HepG2 (cell line): ENCODE results near the gene CDH23. TPM values are rescaled to one million over a fixed set of nuclear protein-coding genes. Genes with fewer than 3 reads are reported as not detected.

ENCODE experiments used
- ATAC-seq: fragments of 200-7000 bp; cut with Tn5 transposase; 3 replicates; pipeline ENCODE4 v1.9.1; 2020; ENCODE audit warnings: mild to moderate bottlenecking, moderate library complexity
- BruUV-seq: library from RNA; stranded (reverse); fragments of 400-500 nt; replicated peaks from 2 replicates; lab custom pipeline; 2021; lab: Mats Ljungman, UMichigan
- CTCF ChIA-PET: fragments of 300-600 bp; formaldehyde crosslinking; extraction: SDS; loops from one replicate; lab custom pipeline; 2021; ENCODE audit warnings: low total read pairs, inconsistent platforms, low intra/inter-chr PET ratio; lab: Yijun Ruan, JAX
- POLR2A ChIA-PET: fragments of 350-600 bp; sonication (Branson Sonifier 250); formaldehyde crosslinking; loops from one replicate; lab custom pipeline; 2020; ENCODE audit warnings: antibody characterized with exemption, inconsistent platforms; lab: Yijun Ruan, JAX
- DNase-seq: peaks from one replicate; pipeline ENCODE4 v3.0.0-alpha.2; 2015; ENCODE audit warnings: low spot score
- FAIRE-seq: peaks from 3 replicates; lab custom pipeline; 2011; peaks lifted over from hg19 to GRCh38; lab: Jason Lieb, UNC
- H2AFZ ChIP-seq: one replicate; pipeline ENCODE4 v1.6.1; 2011; ENCODE audit warnings: low read length, inconsistent platforms
- H3K27ac ChIP-seq: fragments of 300-600 bp; 3 replicates; pipeline ENCODE4 v1.8.0; 2011; ENCODE audit warnings: mixed run types, mild to moderate bottlenecking, mixed read lengths, low read length, inconsistent platforms; ENCODE audit not compliant: insufficient read depth; ENCODE audit errors: extremely low read length
- H3K27me3 ChIP-seq, 2 experiments: fragments of 200-600 bp in 1 of 2; 2 replicates in 1 of 2; 3 replicates in 1 of 2; pipeline versions ENCODE4 v1.6.0 to v1.8.0; 2011; ENCODE audit warnings: low read length in 2 of 2, mild to moderate bottlenecking in 2 of 2, moderate library complexity in 2 of 2, inconsistent platforms in 1 of 2; ENCODE audit not compliant: insufficient read depth in 2 of 2, control insufficient read depth in 1 of 2
- H3K36me3 ChIP-seq, 2 experiments: fragments of 200-600 bp in 1 of 2; replicated peaks in 1 of 2; 2 replicates in 1 of 2; 3 replicates in 1 of 2; pipeline versions ENCODE4 v1.5.1 to v1.8.0; 2011; ENCODE audit warnings: low read length in 2 of 2, inconsistent platforms in 1 of 2; ENCODE audit not compliant: insufficient read depth in 2 of 2, control insufficient read depth in 1 of 2
- H3K4me1 ChIP-seq: 2 replicates; pipeline ENCODE4 v1.5.1; 2012; ENCODE audit warnings: low read length, inconsistent platforms; ENCODE audit not compliant: insufficient read depth
- H3K4me2 ChIP-seq: 2 replicates; pipeline ENCODE4 v1.6.0; 2011; ENCODE audit warnings: low read depth, low read length, inconsistent platforms
- H3K4me3 ChIP-seq, 3 experiments: fragments of 200-600 bp in 1 of 3; sonication (generic), shearing (Covaris generic) in 1 of 3; replicated peaks in 1 of 3; 2 replicates each; pipeline ENCODE4 v1.5.1; 2011 to 2016; ENCODE audit warnings: low read length in 3 of 3, inconsistent platforms in 2 of 3, low read depth in 2 of 3, mild to moderate bottlenecking in 2 of 3, control low read depth in 1 of 3, mixed read lengths in 1 of 3; ENCODE audit not compliant: insufficient read depth in 1 of 3
- H3K79me2 ChIP-seq: one replicate; pipeline ENCODE4 v1.6.1; 2011; ENCODE audit warnings: low read length, inconsistent platforms; ENCODE audit not compliant: insufficient read depth
- H3K9ac ChIP-seq: 2 replicates; pipeline ENCODE4 v1.6.0; 2011; ENCODE audit warnings: mild to moderate bottlenecking, low read depth, low read length, inconsistent platforms; ENCODE audit not compliant: insufficient read depth
- H3K9me3 ChIP-seq: 2 replicates; pipeline ENCODE4 v1.5.1; 2012; ENCODE audit warnings: mild to moderate bottlenecking, low read length
- H4K20me1 ChIP-seq: 2 replicates; pipeline ENCODE4 v1.6.0; 2011; ENCODE audit warnings: inconsistent platforms, mild to moderate bottlenecking, low read length, moderate library complexity; ENCODE audit not compliant: insufficient read depth
- HMG20A ChIP-seq: IDR thresholded peaks from 2 replicates; pipeline ENCODE4 v1.6.1; 2016; ENCODE audit warnings: borderline replicate concordance
- HNF4G ChIP-seq, 2 experiments: sonication (generic) in 1 of 2; formaldehyde crosslinking in 1 of 2; IDR thresholded peaks; 2 replicates each; pipeline versions ENCODE4 v1.4.0 to v1.6.1; 2011 to 2020; ENCODE audit warnings: borderline replicate concordance in 2 of 2, low read depth in 2 of 2, mild to moderate bottlenecking in 2 of 2, low read length in 1 of 2, missing genetic modification reagents in 1 of 2, moderate library complexity in 1 of 2
- ISL2 ChIP-seq: sonication (generic); formaldehyde crosslinking; IDR thresholded peaks from 2 replicates; pipeline ENCODE4 v1.5.0; 2020; ENCODE audit warnings: missing genetic modification reagents
- TOE1 ChIP-seq: sonication (generic); formaldehyde crosslinking; IDR thresholded peaks from 2 replicates; pipeline ENCODE4 v1.4.0; 2020; ENCODE audit warnings: mild to moderate bottlenecking, missing genetic modification reagents
- ZBTB43 ChIP-seq: sonication (generic); formaldehyde crosslinking; conservative IDR thresholded peaks from 2 replicates; pipeline ENCODE4 v1.4.0; 2020; ENCODE audit warnings: missing genetic modification reagents
- ZNF251 ChIP-seq: sonication (generic); formaldehyde crosslinking; IDR thresholded peaks from 2 replicates; pipeline ENCODE4 v1.9.0; 2021; ENCODE audit warnings: mild to moderate bottlenecking, missing genetic modification reagents
- ZNF30 ChIP-seq: sonication (generic); formaldehyde crosslinking; IDR thresholded peaks from 2 replicates; pipeline ENCODE4 v1.5.0; 2020; ENCODE audit warnings: mild to moderate bottlenecking, missing genetic modification reagents
- ZNF878 ChIP-seq: sonication (generic); formaldehyde crosslinking; IDR thresholded peaks from 2 replicates; pipeline ENCODE4 v1.8.1; 2023; ENCODE audit warnings: mild to moderate bottlenecking, missing genetic modification reagents, moderate library complexity
- WGBS: methylation state at CpG from one replicate; pipeline ENCODE4 v1.1.6; 2017; ENCODE audit warnings: low lambda C conversion rate; 5-methylcytosine and 5-hydroxymethylcytosine counted together
- in situ Hi-C: cut with HindIII; loops from 2 replicates; pipeline ENCODE4 v1.10.0; 2017; ENCODE audit warnings: low pct_unique_long_range_greater_than_20kb; ENCODE audit not compliant: extremely low pct_ligation_motif_present
- intact Hi-C: fragments of 100-400 bp; cut with micrococcal nuclease; formaldehyde crosslinking; loops from one replicate; pipeline ENCODE4 v1.10.0; 2022; ENCODE audit not compliant: unreplicated experiment
- polyA plus RNA-seq, 8 experiments: library from polyadenylated mRNA; depleted of rRNA in 3 of 8; stranded (reverse) in 7 of 8; unstranded in 1 of 8; fragments of >200 nt; fragmentation: Illumina TruSeq in 4 of 8; extraction: Trizol in 4 of 8; gene quantifications; 2 replicates each; pipeline versions ENCODE4 v1.2.1 to v1.2.3, GENCODE V29; 2011 to 2016; ENCODE audit warnings: low read depth in 4 of 8, missing spikeins in 1 of 8, mixed read lengths in 1 of 8; ENCODE audit not compliant: insufficient read depth in 1 of 8
- total RNA-seq, 5 experiments: library from RNA; depleted of rRNA; stranded (reverse); fragments of >200 nt; fragmentation: Illumina TruSeq; extraction: Trizol; gene quantifications; 2 replicates each; pipeline ENCODE4 v1.2.3, GENCODE V29; 2016; ENCODE audit warnings: low read depth in 1 of 5

The CDH23 gene
- total and polyA plus RNA-seq, 2 of the 13 experiments (the other 11 are each of a cell fraction or from before 2014, with no cell fraction given), result 0.13 TPM; not detected in 1

DNA sequence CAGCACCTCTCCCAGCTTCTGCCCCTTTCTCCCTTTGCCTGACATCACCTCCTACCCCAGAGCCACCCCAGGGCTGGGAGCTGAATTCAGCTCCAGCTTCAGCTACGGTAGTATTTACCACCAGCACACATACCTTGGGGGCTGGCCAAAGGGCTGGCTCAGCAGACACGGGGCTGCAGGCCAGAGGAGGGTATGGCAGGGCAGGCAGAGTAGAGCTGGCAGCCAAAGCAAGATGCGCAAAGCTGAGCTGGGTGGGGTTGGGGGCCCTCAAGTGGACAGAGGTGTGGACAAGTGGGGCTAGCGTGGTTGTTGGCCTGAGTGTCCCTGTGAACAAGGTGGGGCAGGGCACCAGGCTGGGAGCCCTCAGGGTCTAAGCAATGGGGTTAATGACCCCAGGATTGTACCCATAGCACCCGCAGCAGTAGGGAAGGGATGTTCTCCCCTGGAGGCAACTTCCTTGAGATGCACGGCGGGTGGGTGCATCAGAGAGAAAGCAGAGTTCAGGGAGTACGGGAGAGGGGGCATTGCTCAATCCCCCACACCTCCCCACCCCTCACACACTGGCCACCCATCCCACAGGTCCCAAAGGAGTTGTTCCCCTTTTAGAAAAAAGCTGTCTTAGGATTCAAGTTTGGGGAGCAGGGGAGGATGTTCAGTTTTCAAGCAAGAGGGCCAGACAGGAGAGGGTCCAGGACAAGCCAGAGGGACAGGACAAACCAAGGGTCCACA lies 368.6 kb downstream of the CDH23 start:
- Histone ChIP-seq H3K4me1 (peaks cover 42% of the 10 kb centered on the region), H3K27me3 (peaks cover 7 to 19% of the 10 kb centered on the region in 2 experiments; a peak in 4 of 5 replicates), H3K79me2 (no peaks in the 10 kb centered on the region), H3K4me2 (no peak overlapping the region), H3K27ac (no peak overlapping the region), H3K9ac (no peak overlapping the region), H3K36me3 (no peaks in the 10 kb centered on the region), H3K9me3 (no peaks in the 10 kb centered on the region)
- WGBS, result 19% methylated on average over 7 of the region's 8 CpGs
- POLR2A ChIA-PET, result no interaction called here
- peak; percentile 15 for DNase-seq
- ATAC-seq, result peak; percentile 9; the same call in 1 of the 3 replicates
- in situ Hi-C loops (no loop called here), intact Hi-C loops (no loop called here)
- no peak for FAIRE-seq
- BruUV-seq, result no TSS peak
- CTCF ChIA-PET, result no interaction called here
- TF ChIP-seq TOE1 (no peak), ISL2 (CRISPR knock-in tag) (no peak), ZNF251 (no peak), HNF4G (IDR thresholded peaks at IDR 0.05; ENCODE audit: borderline replicate concordance, low read depth, low read length) (no peak), HNF4G (CRISPR knock-in tag; IDR thresholded peaks at IDR 0.05; ENCODE audit: borderline replicate concordance, low read depth) (no peak)
- TF ChIP-seq, all 625 proteins: peak for 0
- H2AFZ ChIP-seq, result no peak overlapping the region
- H3K4me3 ChIP-seq, result no peak overlapping the region
- H4K20me1 ChIP-seq, result no peaks in the 10 kb centered on the region

DNA sequence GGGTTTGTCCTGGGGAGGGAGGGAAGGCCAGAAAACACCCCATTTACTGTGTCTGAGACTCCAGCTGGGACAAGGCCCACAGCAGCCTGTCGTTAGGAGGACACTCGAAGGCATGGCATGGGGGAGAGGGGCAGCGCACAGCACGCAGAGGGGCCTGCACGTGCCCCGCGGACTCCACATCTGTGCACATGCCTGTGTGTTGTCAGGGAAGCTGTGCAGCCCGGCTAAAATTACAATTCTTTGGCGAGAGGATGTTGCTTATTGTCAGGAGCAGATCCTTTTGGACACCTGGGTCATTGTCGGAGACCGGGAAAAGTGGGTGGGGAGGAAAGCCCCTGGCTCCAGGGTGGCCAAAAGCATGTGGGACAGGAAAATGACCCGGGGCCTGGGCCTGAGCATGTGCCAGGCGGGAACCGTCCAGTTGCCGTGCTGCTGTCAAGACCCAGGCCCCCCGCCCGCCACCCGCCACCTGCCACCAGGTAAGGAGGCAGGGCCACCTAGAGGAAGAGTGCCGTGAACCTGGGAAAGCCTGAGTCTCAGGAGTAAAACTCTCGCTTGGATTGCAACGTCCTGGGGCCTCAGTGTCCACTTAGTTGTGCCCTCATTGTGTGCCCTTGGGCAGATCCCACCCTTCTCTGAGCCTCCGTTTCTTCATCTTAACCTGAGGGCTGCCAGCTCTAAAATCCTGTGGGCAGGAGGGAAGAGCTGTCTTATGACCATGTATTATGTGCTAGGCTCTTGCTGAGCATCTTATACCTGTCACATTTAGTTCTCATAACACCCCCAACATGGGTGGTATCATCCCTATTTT lies 369.4 kb downstream of the CDH23 start:
- H3K9ac ChIP-seq, result no peak overlapping the region
- ATAC-seq, result no peak
- DNase-seq, result no peak
- no peak overlapping the region for H3K27ac ChIP-seq
- H3K4me3 ChIP-seq, result no peak overlapping the region
- no peaks in the 10 kb centered on the region for H3K9me3 ChIP-seq
- FAIRE-seq, result no peak
- no TSS peak for BruUV-seq
- ChIA-PET POLR2A (interaction anchor here (0.9 to 1.1 kb wide), 2 partner anchors 85 to 426 kb away, joined by 3 to 4 read pairs; partner anchors contain the start of gene PSAP), CTCF (no interaction called here)
- intact Hi-C loops (no loop called here), in situ Hi-C loops (no loop called here)
- no peak overlapping the region for H3K4me2 ChIP-seq
- no peak for TF ChIP-seq HMG20A
- 0 out of 2 replicates have a peak, but pooled peaks have one; percentile 1 for TF ChIP-seq ZBTB43 (CRISPR knock-in tag)
- TF ChIP-seq ZNF878, result no peak
- no peak for TF ChIP-seq ZNF30 (CRISPR knock-in tag)
- H3K36me3 ChIP-seq, result no peaks in the 10 kb centered on the region
- H4K20me1 ChIP-seq, result no peaks in the 10 kb centered on the region
- H3K27me3 ChIP-seq, result peaks cover 7 to 19% of the 10 kb centered on the region in 2 experiments; a peak in 4 of 5 replicates
- 46% methylated on average over 14 of the region's 22 CpGs for WGBS
- H3K79me2 ChIP-seq, result no peaks in the 10 kb centered on the region
- H2AFZ ChIP-seq, result no peak overlapping the region
- H3K4me1 ChIP-seq, result peaks cover 42% of the 10 kb centered on the region
